Body of pancreas (tissue), 4 donors: ENCODE results near the gene CDC45. TPM values are rescaled to one million over a fixed set of nuclear protein-coding genes. Genes with fewer than 3 reads are reported as not detected.

Source experiments
- ATAC-seq: fragments of 150-250 bp; one replicate; pipeline ENCODE4 v1.9.1; 2016
- DNase-seq, 4 donors: peaks; one replicate each; pipeline ENCODE4 v3.0.0-alpha.2; 2019
- H3K27ac ChIP-seq, 4 donors: fragments of 200-600 bp; sonication (generic); 1 replicate in 3 of 4; 2 replicates in 1 of 4; pipeline versions ENCODE4 v1.5.1 to v1.6.1; 2016 to 2019; ENCODE audit warnings: mild to moderate bottlenecking in 1 of 4, mixed read lengths in 1 of 4, moderate library complexity in 1 of 4
- H3K27me3 ChIP-seq, 2 donors: fragments of 200-600 bp; sonication (generic); one replicate each; pipeline ENCODE4 v1.6.0; 2016; ENCODE audit warnings: mild to moderate bottlenecking in 1 of 2
- H3K36me3 ChIP-seq, 2 donors: fragments of 200-600 bp; sonication (generic); replicated peaks in 1 of 2; 2 replicates each; pipeline ENCODE4 v1.5.1; 2016; ENCODE audit warnings: low read depth in 2 of 2; ENCODE audit not compliant: insufficient read depth in 1 of 2
- H3K4me1 ChIP-seq: fragments of 200-600 bp; sonication (generic); one replicate; pipeline ENCODE4 v1.6.0; 2016
- H3K4me3 ChIP-seq, 2 donors: fragments of 200-600 bp; sonication (generic); 1 replicate in 1 of 2; 2 replicates in 1 of 2; pipeline ENCODE4 v1.5.1; 2016 to 2019
- H3K9me3 ChIP-seq, 3 donors: fragments of 200-600 bp; sonication (generic); 1 replicate in 2 of 3; 2 replicates in 1 of 3; pipeline ENCODE4 v1.5.1; 2016
- POLR2A ChIP-seq, 3 donors: fragments of 450-650 bp; IDR thresholded peaks; one replicate each; pipeline ENCODE4 v1.6.1; 2016; ENCODE audit warnings: antibody characterized with exemption in 3 of 3, mild to moderate bottlenecking in 2 of 3
- WGBS, 2 donors: methylation state at CpG; one replicate each; pipeline ENCODE4 v1.1.5; 2017; 5-methylcytosine and 5-hydroxymethylcytosine counted together
- intact Hi-C: fragments of 100-400 bp; cut with DNase I; formaldehyde crosslinking; loops from one replicate; pipeline ENCODE4 v1.15.1; 2023
- total RNA-seq, 2 donors: library from RNA; depleted of rRNA; stranded (reverse); fragments of >200 nt; gene quantifications; one replicate each; pipeline ENCODE4 v1.1.0, GENCODE V29; 2016
- TF ChIP-seq, protein P1 (sequence below), 7 experiments: fragments of 450-650 bp in 4 of 7; fragments of 200-600 bp in 3 of 7; sonication (generic) in 3 of 7; IDR thresholded peaks; one replicate each; pipeline ENCODE4 v1.5.1; 2016 to 2019; ENCODE audit warnings: antibody characterized with exemption in 7 of 7

CDC45 gene
- total RNA-seq, 2 donors from 2014 or later, result not detected

- intact Hi-C loops, result no loop called here
- H3K36me3 ChIP-seq, result no peaks in the 10 kb centered on the region
- no peak for DNase-seq
- peaks cover 0 to 7% of the 10 kb centered on the region in 2 donors for H3K27me3 ChIP-seq
- WGBS, 2 donors, result 65 to 67% methylated on average over 6 to 15 of the region's 15 CpGs
- H3K27ac ChIP-seq, result peak overlapping the region in 2 of 4 donors; percentile 1 to 36
- H3K4me3 ChIP-seq, result no peak overlapping the region
- peak; percentile 18 for ATAC-seq
- TF ChIP-seq, protein P1, sequence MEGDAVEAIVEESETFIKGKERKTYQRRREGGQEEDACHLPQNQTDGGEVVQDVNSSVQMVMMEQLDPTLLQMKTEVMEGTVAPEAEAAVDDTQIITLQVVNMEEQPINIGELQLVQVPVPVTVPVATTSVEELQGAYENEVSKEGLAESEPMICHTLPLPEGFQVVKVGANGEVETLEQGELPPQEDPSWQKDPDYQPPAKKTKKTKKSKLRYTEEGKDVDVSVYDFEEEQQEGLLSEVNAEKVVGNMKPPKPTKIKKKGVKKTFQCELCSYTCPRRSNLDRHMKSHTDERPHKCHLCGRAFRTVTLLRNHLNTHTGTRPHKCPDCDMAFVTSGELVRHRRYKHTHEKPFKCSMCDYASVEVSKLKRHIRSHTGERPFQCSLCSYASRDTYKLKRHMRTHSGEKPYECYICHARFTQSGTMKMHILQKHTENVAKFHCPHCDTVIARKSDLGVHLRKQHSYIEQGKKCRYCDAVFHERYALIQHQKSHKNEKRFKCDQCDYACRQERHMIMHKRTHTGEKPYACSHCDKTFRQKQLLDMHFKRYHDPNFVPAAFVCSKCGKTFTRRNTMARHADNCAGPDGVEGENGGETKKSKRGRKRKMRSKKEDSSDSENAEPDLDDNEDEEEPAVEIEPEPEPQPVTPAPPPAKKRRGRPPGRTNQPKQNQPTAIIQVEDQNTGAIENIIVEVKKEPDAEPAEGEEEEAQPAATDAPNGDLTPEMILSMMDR (IDR thresholded peaks at IDR 0.05), result no peak
- TF ChIP-seq POLR2A (IDR thresholded peaks at IDR 0.05), result no peak
- H3K9me3 ChIP-seq, result no peaks in the 10 kb centered on the region
- peaks cover 16% of the 10 kb centered on the region for H3K4me1 ChIP-seq
Observed at GRCh38 chr22:19525116-19525660, 45.5 kb downstream of the CDC45 start.

DNA sequence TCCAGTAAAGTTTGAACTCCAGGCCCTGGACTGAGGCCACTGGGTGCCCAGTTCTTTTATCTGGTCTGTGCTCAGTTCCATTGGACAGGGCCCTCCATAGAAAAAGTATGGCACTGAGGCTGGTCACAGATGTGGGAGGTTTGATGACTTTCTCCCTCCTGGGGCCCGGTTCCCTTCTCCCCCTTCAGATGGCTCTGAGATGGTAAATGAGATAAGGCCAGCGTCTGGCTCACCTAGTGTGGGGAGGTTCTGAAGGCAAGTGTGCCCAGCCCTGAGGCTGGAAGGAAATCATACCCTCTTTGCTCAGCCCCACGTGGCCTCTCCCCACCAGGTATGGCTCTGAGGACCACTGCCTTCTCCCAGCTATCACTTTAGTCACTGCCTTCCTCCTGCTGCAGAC is 45.9 kb downstream of the CDC45 start:
- no peak overlapping the region for H3K4me3 ChIP-seq
- TF ChIP-seq, protein P1 (IDR thresholded peaks at IDR 0.05), result no peak
- TF ChIP-seq POLR2A (IDR thresholded peaks at IDR 0.05), result no peak
- peaks cover 0 to 7% of the 10 kb centered on the region in 2 donors for H3K27me3 ChIP-seq

DNA sequence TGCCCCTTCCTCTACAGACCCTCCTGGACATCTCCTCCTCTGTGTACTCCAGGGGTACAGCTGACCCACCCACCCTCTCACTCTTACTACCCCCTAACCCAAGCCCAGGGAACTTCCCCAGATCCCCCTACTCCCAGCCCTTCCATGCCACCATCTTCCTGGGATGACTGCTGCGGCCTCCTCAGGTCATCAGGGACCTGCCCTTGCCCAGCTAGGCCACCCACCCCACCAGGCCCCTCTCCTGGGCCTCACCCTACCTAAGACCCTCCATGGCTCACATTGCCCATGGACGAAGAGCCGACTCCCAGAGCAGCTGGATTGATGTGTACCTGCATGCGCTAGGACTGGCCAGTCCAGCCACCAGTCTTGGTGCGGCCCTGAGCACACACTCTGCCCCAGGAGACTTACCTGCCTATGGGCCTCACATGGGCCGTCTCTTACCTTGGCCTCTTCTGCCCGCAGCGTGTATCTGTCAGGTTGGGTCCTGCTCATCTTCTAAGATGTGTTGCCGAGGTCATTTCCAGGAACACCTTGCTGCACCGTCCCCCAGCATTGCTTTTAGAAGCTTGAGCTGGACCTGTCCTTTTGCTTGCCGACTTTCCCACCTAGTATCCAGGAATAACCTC is 46.5 kb downstream of the CDC45 start:
- 87 to 90% methylated on average over 10 to 11 of the region's 11 CpGs for WGBS, 2 donors
- TF ChIP-seq POLR2A (IDR thresholded peaks at IDR 0.05), result no peak
- TF ChIP-seq, protein P1 (IDR thresholded peaks at IDR 0.05), result no peak
- intact Hi-C loops, result no loop called here
- H3K4me1 ChIP-seq, result peaks cover 16% of the 10 kb centered on the region
- DNase-seq (no peak), ATAC-seq (no peak)
- peaks cover 0 to 7% of the 10 kb centered on the region in 2 donors for H3K27me3 ChIP-seq
- no peak overlapping the region for H3K27ac ChIP-seq
- H3K36me3 ChIP-seq, result no peaks in the 10 kb centered on the region
- H3K9me3 ChIP-seq, result no peaks in the 10 kb centered on the region
- no peak overlapping the region for H3K4me3 ChIP-seq

More for the DNA sequence above, 45.9 kb downstream of the CDC45 start:
- ATAC-seq (no peak), DNase-seq (no peak)
- intact Hi-C loops, result no loop called here
- H3K36me3 ChIP-seq, result no peaks in the 10 kb centered on the region
- H3K9me3 ChIP-seq, result no peaks in the 10 kb centered on the region
- H3K27ac ChIP-seq, result no peak overlapping the region
- WGBS, 2 donors, result 49 to 66% methylated on average over 2 to 3 of the region's 3 CpGs
- peaks cover 16% of the 10 kb centered on the region for H3K4me1 ChIP-seq

DNA sequence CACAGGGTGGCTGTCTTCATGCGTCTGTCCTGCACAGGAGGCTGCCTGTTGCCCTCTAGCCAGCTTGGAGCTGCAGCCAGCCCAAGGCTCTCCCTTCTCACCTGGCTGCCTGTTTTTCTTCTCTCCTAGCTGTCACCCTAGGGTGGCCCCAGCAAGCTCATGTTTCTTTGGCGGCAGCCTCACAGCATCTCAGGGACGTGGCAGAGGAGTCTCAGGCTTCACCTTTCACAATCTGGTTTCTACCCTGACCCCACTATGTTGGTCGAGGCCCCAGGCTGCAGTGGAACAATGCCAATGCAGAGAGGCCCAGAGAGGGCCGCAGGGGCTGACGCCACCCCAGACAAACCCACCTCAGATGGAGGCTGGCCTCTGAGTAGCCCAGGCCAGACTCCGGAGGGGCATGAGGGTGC is 47.0 kb downstream of the CDC45 start:
- ATAC-seq (no peak), DNase-seq (no peak)
- H3K4me1 ChIP-seq, result peaks cover 16% of the 10 kb centered on the region
- no peak overlapping the region for H3K4me3 ChIP-seq
- H3K27me3 ChIP-seq, result peaks cover 0 to 7% of the 10 kb centered on the region in 2 donors
- no peaks in the 10 kb centered on the region for H3K36me3 ChIP-seq
- 57 to 68% methylated on average over 6 to 7 of the region's 7 CpGs for WGBS, 2 donors
- H3K9me3 ChIP-seq, result no peaks in the 10 kb centered on the region
- intact Hi-C loops, result no loop called here
- H3K27ac ChIP-seq, result no peak overlapping the region
- TF ChIP-seq POLR2A (IDR thresholded peaks at IDR 0.05), result no peak

DNA sequence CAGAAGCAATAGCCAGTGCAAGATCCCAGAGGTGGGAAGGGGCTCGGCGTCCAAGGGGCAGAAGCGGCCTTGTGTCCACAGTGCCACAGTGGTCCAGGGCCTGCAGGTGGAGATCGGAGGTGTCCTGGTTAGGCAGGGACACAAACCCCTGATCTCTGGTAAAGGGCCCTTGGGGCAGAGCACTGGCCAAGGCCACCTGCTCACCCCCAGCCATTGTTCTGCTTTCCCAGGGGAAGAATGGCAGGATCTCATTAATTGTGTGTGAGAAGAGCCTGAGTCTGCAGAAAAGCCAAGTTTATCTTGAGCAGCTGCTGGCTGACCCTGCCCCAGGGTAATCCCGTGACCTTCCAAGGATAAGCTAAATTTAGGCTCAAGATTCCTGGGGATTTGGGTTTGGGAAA is 47.6 kb downstream of the CDC45 start:
- H3K4me1 ChIP-seq, result peaks cover 16% of the 10 kb centered on the region
- no peak overlapping the region for H3K4me3 ChIP-seq
- DNase-seq, result no peak
- no peaks in the 10 kb centered on the region for H3K9me3 ChIP-seq
- intact Hi-C loops, result no loop called here
- H3K36me3 ChIP-seq, result no peaks in the 10 kb centered on the region
- no peak overlapping the region for H3K27ac ChIP-seq
- WGBS, 2 donors, result 66 to 80% methylated on average over 5 of the region's 5 CpGs
- TF ChIP-seq, protein P1 (IDR thresholded peaks at IDR 0.05), result no peak
- TF ChIP-seq POLR2A (IDR thresholded peaks at IDR 0.05), result no peak
- H3K27me3 ChIP-seq, result peaks cover 0 to 7% of the 10 kb centered on the region in 2 donors
- no peak for ATAC-seq
